NCI-H748 (cell line): ENCODE measurements around the gene CDC42BPA.
"Not testable (repeated sequence)": the region's sequence is repeated elsewhere in the genome, so short reads cannot be mapped to it uniquely, and the experiment has no call there.

Experiments used
- DNase-seq: peaks from one replicate; lab custom pipeline; 2025; ENCODE audit not compliant: unreplicated experiment; lab: John Stamatoyannopoulos, UW

CDC42BPA gene

GRCh38 chr1:226972931-226973330, 345.4 kb downstream of the CDC42BPA start:
- DNase-seq: no peak

- no peak for DNase-seq
Measured at GRCh38 chr1:226971765-226972164, 346.5 kb downstream of the CDC42BPA start.

GRCh38 chr1:226967665-226968064, 350.6 kb downstream of the CDC42BPA start:
- DNase-seq: no peak

GRCh38 chr1:226966683-226967082, 351.6 kb downstream of the CDC42BPA start:
- no peak for DNase-seq

GRCh38 chr1:226965581-226966440, 352.5 kb downstream of the CDC42BPA start:
- no peak for DNase-seq

GRCh38 chr1:226964611-226965486, 353.4 kb downstream of the CDC42BPA start:
- DNase-seq: no peak

- no peak for DNase-seq
Measured at GRCh38 chr1:226964068-226964425, 354.2 kb downstream of the CDC42BPA start.

GRCh38 chr1:226962421-226963391, 355.6 kb downstream of the CDC42BPA start:
- no peak for DNase-seq

GRCh38 chr1:226960944-226961765, 357.1 kb downstream of the CDC42BPA start:
- DNase-seq: no peak

- DNase-seq: no peak
Measured at GRCh38 chr1:226960256-226960655, 358.0 kb downstream of the CDC42BPA start.

GRCh38 chr1:226958300-226958699, 360.0 kb downstream of the CDC42BPA start:
- no peak for DNase-seq

GRCh38 chr1:226957714-226958113, 360.6 kb downstream of the CDC42BPA start:
- DNase-seq: no peak

- DNase-seq: no peak
Measured at GRCh38 chr1:226956942-226957713, 361.2 kb downstream of the CDC42BPA start.

GRCh38 chr1:226955857-226956256, 362.4 kb downstream of the CDC42BPA start:
- not testable (repeated sequence) for DNase-seq

GRCh38 chr1:226954777-226955176, 363.5 kb downstream of the CDC42BPA start:
- DNase-seq: no peak

GRCh38 chr1:226954337-226954736, 364.0 kb downstream of the CDC42BPA start:
- no peak for DNase-seq

- no peak for DNase-seq
Measured at GRCh38 chr1:226953175-226953800, 365.0 kb downstream of the CDC42BPA start.

GRCh38 chr1:226952118-226952441, 366.2 kb downstream of the CDC42BPA start:
- no peak for DNase-seq
